Muscle of back (tissue), 13 donors: Measurements from ENCODE around the gene KCNJ12. TPM values are rescaled to one million over a fixed set of nuclear protein-coding genes. Genes with fewer than 3 reads are reported as not detected.
"Not testable (repeated sequence)": the region's sequence is repeated elsewhere in the genome, so short reads cannot be mapped to it uniquely, and the experiment has no call there.

Experiments
- DNase-seq, 3 donors: peaks; one replicate each; pipeline versions ENCODE4 v3.0.0 to v3.0.0-alpha.2; 2013
- long read RNA-seq, 9 donors: transcript quantifications; one replicate each; lab custom pipeline, GENCODE V29; 2026
- polyA plus RNA-seq, 10 donors: library from polyadenylated mRNA; unstranded; fragments of 120-200 nt; gene quantifications; one replicate each; pipeline ENCODE4 v1.2.1, GENCODE V29; 2013; ENCODE audit not compliant: insufficient read length in 10 of 10

Gene KCNJ12
- polyA plus RNA-seq = 10 to 100 TPM in 5 of 10 donors, 1 to 10 TPM in 5; 4.5 to 15.1 (median 9.9) TPM
- long read RNA-seq, donor 1, full-length matches to known transcripts = 3 of 3 reads
- long read RNA-seq, donor 1, partial matches to known transcripts = 0 of 3 reads
- long read RNA-seq, donor 1, other reads (novel, unspliced or antisense) = 0 of 3 reads
- long read RNA-seq, donor 2, full-length matches to known transcripts = 2 of 2 reads
- long read RNA-seq, donor 2, partial matches to known transcripts = 0 of 2 reads
- long read RNA-seq, donor 2, other reads (novel, unspliced or antisense) = 0 of 2 reads
- long read RNA-seq, donor 3 = 0 reads
- long read RNA-seq, donor 4, full-length matches to known transcripts = 1 of 1 reads
- long read RNA-seq, donor 4, partial matches to known transcripts = 0 of 1 reads
- long read RNA-seq, donor 4, other reads (novel, unspliced or antisense) = 0 of 1 reads
- long read RNA-seq, donor 5, full-length matches to known transcripts = 6 of 6 reads
- long read RNA-seq, donor 5, partial matches to known transcripts = 0 of 6 reads
- long read RNA-seq, donor 5, other reads (novel, unspliced or antisense) = 0 of 6 reads
- long read RNA-seq, donor 6, full-length matches to known transcripts = 2 of 2 reads
- long read RNA-seq, donor 6, partial matches to known transcripts = 0 of 2 reads
- long read RNA-seq, donor 6, other reads (novel, unspliced or antisense) = 0 of 2 reads
- long read RNA-seq, donor 7, full-length matches to known transcripts = 4 of 4 reads
- long read RNA-seq, donor 7, partial matches to known transcripts = 0 of 4 reads
- long read RNA-seq, donor 7, other reads (novel, unspliced or antisense) = 0 of 4 reads
- long read RNA-seq, donor 8 = 0 reads
- long read RNA-seq, donor 9, full-length matches to known transcripts = 1 of 1 reads
- long read RNA-seq, donor 9, partial matches to known transcripts = 0 of 1 reads
- long read RNA-seq, donor 9, other reads (novel, unspliced or antisense) = 0 of 1 reads

GRCh38 chr17:21376081-21376758, at the start of gene KCNJ12:
Gene KCNJ12, plus strand, starts transcription at chr17:21376357. Its CDS starts 38,986 bp downstream, at chr17:21415343.
- peak in 2 of 3 donors; percentile 48 to 75 for DNase-seq

- not testable (repeated sequence) for DNase-seq
Measured at GRCh38 chr17:21327921-21328320, 48.2 kb upstream of the KCNJ12 start.

- DNase-seq = not testable (repeated sequence)
Measured at GRCh38 chr17:21328778-21329177, 47.4 kb upstream of the KCNJ12 start.

DNA sequence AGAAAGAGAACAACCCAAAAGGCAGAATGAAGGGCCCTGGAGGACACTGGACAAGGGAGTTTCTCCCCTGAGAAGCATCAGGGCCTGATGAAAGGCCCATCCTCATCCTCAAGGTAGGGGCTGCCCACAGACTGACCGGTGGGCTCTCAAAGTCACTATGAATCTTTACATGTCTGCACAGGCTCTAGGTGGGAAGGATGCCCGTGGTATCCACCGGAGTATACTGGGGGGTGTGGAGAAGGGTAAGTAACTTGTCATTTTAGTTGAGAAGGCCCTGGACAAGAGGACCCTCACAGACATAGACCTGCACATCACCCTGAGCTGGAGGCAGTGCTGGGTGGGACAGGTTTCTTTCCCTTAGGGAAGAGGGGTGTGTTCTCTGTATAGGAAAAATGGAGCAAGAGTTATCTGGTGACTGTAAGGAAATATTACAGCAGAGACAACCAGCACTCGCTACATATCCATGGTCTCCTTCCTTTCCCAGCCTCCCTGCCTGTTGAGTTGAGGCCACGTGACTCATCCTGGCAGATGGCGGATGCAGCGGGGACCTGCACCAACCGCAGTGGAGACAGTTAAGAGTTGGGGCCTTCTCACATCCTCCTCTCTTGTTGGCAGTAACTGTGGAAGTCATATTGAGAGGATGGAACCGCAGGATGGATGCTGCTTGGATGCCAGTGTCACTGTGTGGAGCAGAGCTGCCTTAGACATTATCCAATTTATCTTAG, 45.6 kb upstream of the KCNJ12 start:
- no peak for DNase-seq

GRCh38 chr17:21336541-21337294, 39.4 kb upstream of the KCNJ12 start:
- not testable (repeated sequence) for DNase-seq

DNA sequence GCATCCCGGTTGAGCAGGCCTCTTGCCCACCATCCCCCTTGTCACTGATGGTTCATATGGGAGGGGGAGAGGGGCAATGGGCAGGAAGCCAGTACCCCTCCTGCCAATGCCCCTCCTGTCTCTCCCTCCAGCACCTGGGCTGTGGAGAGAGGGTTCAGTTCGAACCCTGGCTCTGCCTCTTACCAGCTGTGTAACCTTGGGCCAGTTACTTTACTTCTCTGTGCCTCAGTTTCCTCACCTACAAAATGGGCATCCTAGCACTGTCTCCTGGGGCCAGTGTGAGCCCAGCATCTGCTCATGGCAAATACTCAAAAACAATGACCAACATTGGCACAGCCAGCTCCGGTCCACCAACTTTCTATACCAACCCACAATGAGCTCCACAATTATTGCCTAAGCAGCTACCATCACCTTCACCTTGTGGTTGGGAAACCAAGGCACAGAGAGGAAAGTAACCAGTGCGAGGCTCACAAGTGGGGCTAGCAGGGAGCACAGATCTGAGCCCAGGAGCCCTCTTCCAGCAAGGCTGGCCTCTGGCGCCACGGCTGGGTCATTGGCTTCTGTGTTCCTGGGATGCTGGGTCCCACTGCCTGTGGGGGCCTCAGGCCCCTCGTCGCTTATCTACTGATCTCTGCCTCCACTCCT, 38.1 kb upstream of the KCNJ12 start:
- not testable (repeated sequence) for DNase-seq

GRCh38 chr17:21339011-21339410, 37.1 kb upstream of the KCNJ12 start:
- no peak for DNase-seq

- DNase-seq = not testable (repeated sequence)
Measured at GRCh38 chr17:21339571-21339970, 36.6 kb upstream of the KCNJ12 start.

DNA sequence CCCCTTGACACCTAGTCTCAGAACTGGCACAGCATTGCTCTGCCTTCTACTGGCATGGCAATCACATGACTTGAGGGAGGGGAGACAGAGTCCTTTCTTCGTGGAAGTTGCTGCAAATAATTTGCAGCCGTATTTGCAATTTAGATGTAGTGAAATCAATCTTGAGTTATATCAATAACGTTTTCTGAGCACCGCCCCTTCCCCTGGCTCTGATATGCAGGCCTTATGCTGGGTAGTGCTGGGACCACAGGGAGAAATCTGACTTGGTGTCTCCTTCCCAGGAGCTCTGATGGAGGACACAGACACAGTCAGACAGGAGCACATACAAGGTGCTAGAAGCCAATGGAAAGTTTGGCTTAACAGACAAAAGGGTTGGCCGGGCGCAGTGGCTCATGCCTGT, 35.8 kb upstream of the KCNJ12 start:
- not testable (repeated sequence) for DNase-seq

DNA sequence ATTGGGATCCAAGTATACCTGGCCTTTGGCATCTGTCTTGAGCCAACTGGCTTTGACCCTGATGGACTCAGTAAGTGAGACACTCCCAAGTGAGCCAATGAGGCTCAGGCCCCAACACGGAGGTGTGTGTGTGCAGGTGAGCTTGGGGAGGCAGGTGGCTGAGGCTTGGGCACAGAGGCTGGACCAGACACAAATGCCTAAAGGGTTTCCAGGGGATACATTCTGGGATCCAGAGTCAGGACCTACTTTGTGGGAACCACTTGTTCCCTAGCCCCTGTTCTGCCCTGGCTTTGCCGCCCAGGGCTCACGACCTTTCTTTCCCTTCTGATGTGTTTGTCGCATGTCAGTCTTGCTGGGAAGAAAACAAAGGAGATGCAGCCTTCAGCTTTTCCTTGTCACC, 34.9 kb upstream of the KCNJ12 start:
- DNase-seq = not testable (repeated sequence)

GRCh38 chr17:21341925-21342540, 34.1 kb upstream of the KCNJ12 start:
- not testable (repeated sequence) for DNase-seq

- not testable (repeated sequence) for DNase-seq
Measured at GRCh38 chr17:21343061-21343949, 32.9 kb upstream of the KCNJ12 start.

DNA sequence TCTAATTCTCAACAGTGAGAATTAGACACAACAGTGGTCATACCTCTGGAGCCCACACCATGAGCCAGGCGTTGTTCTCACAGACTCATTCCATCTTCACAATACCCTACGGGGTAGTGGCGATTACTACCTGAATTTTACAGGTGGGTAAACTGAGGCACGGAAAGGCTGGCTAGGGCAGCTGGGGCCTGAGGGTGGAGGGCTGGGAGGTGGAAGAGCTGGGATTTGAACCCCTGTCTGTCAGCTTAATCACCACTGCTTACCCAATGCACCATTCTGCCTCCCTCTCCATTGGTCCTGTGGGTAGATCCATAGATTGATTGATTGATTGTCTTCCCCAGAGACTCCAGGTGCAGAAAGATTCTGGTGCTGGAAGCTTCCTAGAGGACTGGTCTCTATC, 31.4 kb upstream of the KCNJ12 start:
- not testable (repeated sequence) for DNase-seq

DNA sequence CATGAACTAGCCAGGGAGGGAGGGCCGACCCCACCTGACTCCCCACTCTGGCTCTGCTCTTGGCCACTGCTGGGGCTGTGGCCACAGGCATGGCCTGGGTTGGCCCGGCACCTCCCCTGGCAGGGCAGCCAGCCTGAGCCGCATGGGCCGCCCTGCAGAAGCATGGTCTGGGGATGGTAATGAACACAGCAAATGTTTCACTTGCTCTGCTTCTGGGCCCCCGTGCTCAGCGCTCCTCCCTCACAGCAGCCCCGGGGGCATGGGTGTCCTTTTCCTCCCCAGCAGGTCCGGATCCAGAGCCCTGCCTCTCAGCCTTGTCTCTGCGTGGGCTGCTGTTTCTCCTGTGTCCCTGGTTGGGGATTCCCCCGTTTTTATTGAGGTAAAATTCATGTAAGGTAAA, 30.9 kb upstream of the KCNJ12 start:
- no peak for DNase-seq

GRCh38 chr17:21346107-21346506, 30.1 kb upstream of the KCNJ12 start:
- not testable (repeated sequence) for DNase-seq

- not testable (repeated sequence) for DNase-seq
Measured at GRCh38 chr17:21346651-21347250, 29.4 kb upstream of the KCNJ12 start.

GRCh38 chr17:21347660-21348059, 28.5 kb upstream of the KCNJ12 start:
- not testable (repeated sequence) for DNase-seq
